Activated CD8-positive, alpha-beta memory T cell treated with anti-CD3 and anti-CD28 coated beads for 1 hour (primary cell): ENCODE results near the gene PRKCZ.
A peak's percentile ranks its signal among the peaks of the same experiment; 100 is the strongest.

Source experiments
- DNase-seq, 2 donors: peaks; one replicate each; pipeline ENCODE4 v3.0.0-alpha.2; 2020; ENCODE audit warnings: low read depth in 1 of 2; ENCODE audit errors: extremely low read depth in 1 of 2

The PRKCZ gene

DNA sequence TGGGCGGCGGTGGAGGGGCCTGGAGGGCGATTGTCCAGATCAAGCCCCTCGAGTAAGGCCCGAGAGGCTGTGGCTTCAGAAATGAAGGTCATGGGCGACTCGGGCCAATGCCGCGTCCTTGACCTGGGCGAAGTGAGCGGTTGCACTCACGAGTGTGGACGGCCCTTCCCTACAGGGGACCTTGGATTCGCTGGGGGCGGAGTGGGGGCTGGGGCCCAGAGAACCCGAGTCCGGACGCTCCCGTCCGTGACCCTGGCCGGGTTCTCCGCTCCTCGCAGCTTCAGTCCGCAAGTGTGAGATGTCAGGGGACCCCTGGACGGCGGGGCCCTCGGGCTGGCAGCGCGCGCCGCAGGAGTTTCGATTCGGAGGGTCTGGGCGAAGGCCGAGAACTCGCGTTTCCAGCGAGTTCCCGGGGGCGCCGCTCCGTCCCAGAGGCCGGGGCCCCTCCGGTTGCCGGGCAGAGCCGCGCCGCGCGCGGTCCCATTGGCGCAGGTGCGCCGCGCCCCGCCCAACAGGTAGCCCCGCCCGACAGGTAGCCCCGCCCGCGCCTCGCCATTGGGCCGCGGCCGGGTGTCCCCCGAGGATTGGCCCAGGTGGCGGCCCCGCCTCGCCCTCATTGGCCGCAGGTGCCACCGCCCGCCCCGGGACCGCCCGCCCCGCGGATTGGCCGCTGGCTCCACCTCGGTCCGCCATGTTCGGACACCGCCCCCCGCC is at the start of gene PRKCZ:
Gene PRKCZ (plus strand): TSS at position 694 of the 714 bp plus-strand sequence. CDS start 220 bp downstream, outside the sequence.
- peak; percentile 80 to 94 for DNase-seq

DNA sequence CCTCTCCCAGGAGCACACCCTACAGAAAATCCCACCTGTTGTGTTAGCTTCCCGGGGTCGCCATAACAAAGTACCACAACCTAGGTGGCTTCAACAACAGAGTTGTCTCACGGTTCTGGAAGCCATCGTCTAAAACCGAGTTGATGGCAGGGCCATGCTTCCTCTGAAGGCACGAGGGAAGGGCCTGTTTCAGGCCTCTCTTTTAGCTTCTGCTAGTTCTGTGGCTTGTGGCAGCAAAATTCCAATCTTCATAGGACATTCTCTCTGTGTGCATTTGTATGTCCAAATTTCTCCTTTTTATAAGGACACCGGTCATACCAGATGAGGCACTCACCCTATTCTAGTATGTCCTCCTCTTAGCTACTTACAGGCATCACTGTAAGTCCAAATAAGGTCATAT is 49.8 kb upstream of the PRKCZ start:
- no peak for DNase-seq

DNA sequence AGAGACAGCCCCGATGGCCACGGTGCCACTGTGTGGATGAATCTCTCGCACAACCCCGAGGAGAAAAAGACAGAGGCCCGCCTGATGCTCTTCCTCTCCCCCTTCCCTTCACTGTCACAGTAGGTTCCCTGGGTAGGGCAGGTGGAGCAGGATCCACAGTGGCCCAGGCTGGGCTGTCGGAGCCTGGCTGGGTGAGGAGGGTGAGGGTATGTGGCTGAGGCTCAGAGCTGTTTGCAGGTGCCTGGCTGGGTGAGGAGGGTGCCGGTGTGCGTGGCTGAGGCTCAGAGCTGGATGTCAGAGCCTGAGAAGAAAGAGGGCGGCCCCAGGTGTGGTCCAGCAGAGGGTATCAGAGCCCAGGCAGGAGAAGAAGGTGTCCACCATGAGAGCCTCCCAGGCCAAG is 49.4 kb upstream of the PRKCZ start:
- DNase-seq = no peak

DNA sequence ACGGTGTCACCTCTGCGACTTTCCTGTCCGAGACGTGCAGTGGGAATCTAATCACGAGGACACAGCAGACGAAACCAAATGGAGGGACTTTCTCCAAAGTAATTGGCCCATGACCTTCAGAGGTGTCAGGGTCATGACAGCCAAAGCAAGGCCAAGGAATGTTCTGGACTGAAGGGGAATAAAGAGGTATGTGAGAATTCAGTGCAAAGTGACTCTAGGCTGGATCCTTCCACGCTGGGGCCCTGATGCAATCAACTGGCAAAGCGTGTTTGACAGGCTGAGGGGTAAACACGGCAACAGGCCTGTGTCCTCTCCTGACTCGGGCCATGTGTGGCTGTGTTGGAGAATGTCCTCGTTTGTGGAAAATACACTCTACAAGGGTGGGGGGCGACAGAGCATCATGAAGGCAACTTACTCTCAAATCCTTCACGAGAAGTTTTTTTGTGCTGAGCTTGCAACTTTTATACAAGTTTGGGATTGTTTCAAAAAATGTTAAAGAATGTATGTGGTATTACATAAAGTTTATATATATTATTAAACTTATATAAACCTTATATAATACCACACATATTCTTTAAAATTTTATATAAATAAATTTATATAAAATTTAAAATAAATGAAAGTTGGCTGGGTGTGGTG is 48.3 kb upstream of the PRKCZ start:
- DNase-seq = no peak

DNA sequence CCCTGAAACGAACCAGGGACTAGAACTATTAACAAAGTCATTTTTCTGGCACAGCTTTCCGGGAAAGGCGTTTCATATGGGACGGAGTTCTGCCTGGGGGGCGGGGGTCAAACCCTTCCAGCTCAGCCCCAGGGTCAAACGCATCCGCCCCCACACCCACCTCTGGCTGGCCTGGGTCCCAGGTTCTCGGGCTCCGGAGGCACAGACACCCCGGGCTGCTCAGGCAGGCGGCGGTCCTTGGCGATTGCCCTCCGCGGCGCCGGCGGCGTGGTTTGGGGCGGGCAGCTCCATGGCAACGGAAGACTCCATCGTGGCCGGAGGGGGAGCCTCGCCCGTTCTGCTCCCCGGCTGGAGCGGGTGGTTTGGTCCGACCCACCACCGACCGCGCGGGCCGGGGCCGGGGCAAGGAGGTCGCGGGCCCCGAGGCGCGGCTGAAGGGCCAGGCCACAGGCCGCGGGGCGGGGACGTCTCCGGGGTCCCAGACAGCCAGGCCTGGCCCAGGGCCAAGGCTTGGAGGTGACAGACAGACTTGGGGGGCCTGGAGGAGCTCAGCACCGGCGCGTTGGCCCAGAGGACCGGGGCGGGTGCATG is 46.6 kb upstream of the PRKCZ start, which contains the start of gene CFAP74:
Gene CFAP74 (minus strand): TSS at position 246 of the 591 bp plus-strand sequence. CDS start 12,830 bp downstream, outside the sequence.
- DNase-seq = no peak

DNA sequence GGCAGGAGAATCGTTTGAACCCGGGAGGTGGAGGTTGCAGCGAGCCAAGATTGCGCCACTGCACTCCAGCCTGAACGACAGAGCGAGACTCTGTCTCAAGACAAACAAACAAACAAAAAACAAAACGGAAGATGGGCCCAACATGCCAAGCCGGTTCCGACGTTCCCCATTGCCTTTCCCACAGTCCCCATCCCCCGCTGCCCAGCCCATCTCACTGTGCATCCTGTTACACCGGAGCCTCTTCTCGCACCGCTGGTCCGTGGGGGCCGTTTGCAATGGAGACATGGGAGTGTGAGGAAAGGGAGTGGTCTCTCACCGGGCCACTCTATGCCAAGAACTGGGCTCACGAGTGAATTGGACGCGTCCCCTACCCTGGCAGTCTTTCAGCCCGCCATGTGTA is 45.4 kb upstream of the PRKCZ start:
- DNase-seq = no peak

DNA sequence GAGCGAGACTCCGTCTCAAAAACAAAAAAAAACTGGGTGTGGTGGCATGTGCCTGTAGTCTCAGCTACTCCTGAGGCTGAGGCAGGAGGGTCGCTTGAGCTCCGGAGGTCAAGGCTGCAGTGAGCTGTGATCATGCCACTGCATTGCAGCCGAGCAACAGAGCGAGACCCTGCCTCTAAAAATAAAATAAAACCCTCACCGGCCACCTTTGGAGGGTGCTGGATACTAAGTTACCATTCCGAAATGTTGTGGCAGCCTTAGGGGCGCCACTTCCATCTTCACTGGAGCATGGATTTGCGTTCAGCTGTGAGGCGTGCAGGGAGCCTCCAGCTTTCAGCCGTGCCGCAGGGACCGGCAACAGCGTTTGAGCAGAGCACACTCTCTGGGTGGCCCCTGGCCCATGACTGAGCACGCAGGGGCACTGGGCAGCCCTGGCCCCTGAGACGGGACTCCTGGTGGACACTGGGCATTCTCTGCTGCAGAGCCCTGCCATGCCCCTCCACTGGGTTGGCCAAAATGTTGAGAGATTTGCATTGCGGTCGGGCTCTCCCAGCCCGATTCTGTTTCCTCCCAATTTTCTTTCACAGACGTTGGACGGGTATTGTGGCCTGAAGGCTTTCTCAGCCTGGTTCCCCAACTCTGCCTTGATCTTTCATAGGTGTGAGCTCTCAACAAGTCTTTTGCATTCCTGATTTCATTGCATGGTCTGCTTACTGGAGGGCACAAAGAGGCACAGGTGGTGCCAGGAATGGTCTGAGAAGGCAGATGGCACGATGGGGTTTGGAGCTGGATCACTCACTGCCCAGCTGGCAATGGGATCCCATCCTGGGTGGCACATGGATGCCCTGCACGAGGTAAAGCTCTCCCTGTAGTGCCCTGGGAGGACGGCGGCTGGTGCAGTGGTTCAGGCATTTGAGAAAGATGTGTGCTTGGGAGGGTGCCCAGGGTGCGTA is 40.8 kb upstream of the PRKCZ start:
- no peak for DNase-seq

DNA sequence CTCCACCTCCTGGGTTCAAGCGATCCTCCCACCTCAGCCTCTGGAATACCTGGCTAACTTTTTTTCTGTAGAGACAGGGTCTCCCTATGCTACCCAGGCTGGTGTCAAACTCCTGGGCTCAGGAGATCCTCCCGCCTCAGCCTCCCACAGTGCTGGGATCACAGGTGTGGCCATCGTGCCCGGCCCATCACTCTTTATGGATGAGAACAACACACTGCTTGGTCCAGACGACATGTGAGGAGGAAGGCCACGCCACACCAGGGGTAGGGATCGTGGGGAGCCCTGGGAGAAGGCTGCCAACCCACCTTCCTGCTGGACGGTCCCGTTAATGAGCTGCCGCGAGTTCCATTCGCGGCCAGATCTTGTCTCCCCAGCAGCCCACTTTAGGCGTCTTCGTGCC is 36.0 kb upstream of the PRKCZ start:
- DNase-seq = no peak

DNA sequence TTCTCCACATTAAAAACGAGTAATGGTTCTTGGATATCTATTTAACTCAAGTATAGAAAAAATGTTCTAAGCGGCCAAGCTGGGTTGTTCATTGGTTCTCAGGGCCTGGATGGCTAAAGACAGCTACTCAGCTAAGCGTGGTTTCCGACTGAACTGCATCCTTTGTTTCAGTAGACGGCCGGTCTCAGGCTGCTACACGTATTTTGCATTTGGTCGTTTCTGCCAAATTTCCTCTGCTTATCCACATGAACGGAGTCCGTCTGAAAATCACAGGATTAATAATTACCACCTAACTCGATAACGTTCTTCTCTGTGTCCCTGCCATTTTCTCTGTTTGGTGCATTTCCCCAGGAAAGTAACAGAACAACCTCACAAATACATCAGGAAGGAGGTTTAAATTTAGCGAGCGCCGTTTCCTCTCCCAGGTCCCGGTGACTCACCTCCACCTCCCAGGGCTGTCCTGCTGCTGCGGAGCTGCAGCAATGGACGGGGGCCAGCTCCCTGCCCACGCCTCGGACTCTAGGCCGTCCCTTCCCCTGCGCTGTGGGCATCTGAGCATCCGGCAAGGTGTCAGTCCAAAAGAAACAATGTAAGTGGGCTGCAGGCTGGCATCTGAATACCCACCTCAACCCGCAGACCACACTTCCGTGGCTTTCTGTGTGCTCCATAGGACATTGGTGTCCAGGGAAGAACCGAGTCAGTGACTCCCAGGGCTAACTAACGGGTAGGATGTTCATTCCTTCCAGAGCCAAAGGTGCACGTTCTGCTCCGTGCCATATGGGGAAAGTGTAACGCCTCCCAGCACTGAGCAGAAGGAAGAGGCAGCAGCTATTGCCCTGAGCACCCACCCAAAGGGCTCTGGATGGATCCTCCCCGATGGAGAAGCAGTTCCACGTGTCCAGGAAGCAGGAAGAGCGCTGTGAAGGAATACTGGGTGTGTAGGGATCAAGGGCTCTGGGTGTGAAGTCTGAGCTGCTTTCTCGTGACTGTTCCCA is 35.2 kb upstream of the PRKCZ start:
- no peak for DNase-seq

DNA sequence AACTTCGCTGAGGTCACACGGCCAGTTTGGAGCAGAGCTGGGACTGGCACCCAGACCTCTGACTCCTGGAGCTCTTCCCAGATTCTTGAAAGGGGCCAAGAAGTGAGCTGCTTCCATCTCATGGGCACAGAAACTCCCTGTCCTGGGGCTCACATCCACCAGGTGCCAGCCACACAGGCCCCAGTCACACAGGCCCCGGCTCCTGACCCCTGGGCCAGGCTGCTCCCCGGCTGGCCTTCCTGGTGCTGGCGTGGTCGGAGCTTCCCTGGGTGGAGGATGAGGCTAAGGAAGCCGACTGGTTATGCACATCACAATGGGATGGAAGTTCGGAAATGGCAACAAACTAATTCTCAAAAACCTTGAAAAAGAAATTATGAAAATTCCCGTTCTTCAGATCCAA is 34.1 kb upstream of the PRKCZ start:
- no peak for DNase-seq

DNA sequence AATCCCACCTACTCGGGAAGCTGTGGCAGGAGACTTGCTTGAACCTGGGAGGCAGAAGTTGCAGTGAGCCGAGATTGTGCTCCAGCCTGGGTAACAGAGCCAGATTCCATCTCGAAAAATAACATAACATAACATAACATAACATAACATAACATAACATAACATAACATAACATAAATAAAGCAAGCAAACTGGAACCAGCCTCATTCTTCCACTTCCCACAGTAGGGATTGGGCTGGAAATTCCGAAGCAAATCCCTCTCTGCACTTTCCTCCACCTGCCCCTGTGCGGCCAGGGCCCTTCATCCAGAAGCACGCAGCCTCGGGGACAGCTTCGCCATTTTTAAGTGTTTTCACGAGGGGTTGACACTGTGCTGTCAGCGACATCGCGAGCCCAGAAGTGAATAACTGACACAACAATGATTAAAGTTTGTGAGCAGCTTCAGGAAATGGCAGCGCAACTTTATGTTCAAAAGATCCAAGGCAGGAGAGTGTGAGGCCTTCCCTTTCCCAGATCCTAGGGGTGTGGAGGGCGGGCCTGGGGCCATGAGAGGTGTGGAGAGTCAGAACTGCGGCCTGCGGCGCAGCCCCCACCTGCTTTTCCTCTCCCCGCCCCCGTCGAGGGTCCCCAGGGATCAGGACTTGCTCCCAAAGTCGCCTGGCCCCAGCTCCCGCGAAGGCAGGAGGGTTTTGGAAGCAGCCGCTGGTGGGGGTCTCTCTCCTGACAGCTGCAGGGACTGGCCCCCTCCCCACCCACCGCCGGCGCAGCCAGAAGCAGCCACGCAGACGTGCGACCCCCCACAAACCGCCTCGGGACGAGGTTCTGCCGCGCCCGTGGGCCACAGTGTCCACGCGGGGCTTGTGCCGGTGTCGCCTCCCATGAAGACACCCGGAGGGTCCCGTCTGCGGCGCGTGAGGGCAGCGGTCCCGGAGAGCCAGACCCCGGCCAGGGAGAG is 31.7 kb upstream of the PRKCZ start:
- DNase-seq = no peak

DNA sequence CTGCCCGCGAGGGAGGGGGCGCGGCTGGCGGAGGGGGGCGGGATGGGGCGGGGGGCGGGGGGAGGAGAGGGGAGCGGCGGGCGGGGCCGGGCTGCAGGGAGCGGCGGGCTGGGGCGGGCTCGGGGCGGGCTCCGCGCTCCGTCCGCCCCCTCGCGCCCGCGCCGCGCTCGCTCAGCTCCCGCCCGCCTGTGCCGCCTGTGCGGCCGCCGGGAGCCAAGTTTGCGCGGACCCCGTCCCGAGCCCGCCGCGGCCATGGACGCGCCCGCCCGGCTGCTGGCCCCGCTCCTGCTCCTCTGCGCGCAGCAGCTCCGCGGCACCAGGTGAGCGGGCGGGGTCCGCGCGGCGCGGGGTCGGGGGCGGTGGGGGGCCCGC is 31.1 kb upstream of the PRKCZ start, which contains the start of gene GABRD:
Gene GABRD (plus strand): TSS at position 174 of the 372 bp plus-strand sequence. CDS start 79 bp downstream, at position 253.
- DNase-seq = no peak

DNA sequence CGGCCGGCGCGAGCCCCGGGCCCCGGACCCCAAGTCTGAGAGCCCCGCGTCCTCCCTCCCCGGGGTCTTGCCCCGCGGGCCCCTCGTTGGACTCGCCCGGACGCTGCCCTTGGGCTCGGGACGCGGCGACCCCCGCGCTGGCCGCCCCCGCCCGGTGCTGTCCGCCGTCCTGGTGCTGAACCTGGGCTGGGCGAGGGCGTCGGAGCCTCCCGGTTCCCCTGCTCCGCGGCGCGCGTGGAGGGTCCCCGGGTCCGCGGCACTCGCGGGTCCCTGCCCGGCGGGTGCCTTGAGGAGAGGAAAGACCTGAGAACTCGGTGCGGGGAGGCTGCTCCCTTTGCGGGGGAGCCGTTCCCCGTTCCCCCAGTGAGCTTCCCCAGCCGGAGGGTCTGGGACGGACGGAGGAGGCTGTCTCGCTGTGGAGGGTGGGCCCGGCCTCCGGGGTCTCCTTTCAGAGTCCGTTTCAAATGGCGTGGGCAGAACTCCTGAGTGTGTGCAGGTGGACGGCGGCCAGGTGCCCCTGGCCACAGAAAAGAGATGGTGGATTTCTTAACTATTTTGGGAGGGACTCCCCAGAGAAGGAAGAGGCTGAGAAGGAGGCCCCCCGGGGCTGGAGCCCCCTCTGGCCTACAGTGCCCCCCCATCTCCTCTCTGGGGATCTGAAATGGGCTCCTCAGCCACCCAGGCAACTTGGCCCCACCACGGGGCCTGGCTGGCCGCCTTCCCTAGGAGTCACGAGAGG is 30.5 kb upstream of the PRKCZ start:
- no peak for DNase-seq

DNA sequence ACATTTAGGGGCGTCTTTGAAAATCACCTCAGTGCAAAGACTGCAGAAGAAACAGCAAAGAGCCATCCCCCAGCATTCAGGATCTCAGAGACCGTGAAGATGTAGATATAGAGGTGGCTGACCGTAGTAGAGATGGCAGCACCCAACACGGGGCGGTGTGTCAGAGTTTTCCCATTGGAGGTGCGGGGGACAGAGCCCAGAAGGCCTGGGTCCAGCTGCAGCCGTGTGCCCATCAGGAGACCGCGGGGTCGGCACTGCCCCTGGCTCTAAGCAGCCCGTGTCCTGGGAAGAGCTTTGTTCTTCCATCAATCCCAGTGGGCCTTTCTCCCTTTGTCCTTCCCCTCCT is 29.9 kb upstream of the PRKCZ start:
- no peak for DNase-seq

DNA sequence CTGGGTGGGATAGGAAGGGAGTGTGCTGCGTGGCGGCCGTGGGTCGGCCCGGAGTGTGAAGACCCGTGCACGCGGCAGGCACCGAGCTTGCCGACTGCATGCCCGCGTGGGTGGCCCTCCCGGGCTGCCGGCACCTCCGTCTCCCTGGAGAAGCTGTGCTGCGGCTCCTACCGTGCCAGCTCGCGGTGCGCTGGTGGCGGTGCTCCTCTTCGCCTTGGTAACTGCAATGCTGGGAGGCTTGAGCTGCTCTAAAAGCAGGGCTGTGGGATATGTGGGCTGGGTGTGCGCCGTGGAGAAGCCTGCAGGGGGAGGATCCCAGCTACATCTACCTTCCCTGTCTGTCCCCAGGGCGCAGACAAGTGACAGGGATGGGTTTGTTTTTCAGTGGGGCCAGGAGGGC is 28.7 kb upstream of the PRKCZ start:
- no peak for DNase-seq

DNA sequence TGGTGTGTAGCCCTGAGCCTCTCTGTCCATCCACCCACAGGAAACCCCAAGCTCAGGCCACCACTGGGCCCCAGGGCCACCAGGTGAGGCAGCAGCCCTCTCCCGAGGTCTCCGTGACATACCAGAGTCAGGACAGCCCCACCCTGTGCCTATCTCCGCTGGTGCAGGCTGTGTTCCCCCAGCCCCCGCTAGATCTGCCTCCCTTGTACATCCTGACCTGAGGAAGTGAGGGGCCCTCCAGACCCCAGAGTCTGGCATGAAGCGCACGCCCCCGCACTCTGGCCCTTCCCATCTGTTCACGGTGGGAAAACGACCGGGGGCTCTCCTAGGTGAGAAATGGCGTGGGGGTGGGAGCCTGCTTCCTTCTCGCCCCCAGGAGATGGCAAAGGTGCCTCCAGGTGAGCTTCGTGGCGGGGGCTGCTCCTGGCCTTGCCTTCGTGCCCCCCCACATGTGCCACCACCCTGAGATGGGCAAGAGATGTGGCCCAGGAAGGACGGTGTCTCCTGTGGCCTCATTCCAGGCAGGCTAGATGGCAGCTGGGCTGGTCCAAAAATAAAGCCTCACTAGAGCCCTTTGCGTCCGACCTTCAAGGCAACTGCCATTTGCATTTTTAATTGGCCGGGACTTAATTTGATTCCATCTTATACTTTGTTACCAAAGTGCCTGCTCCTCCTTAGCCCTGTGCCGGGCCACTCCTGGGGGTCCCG is 28.0 kb upstream of the PRKCZ start:
- DNase-seq = no peak

DNA sequence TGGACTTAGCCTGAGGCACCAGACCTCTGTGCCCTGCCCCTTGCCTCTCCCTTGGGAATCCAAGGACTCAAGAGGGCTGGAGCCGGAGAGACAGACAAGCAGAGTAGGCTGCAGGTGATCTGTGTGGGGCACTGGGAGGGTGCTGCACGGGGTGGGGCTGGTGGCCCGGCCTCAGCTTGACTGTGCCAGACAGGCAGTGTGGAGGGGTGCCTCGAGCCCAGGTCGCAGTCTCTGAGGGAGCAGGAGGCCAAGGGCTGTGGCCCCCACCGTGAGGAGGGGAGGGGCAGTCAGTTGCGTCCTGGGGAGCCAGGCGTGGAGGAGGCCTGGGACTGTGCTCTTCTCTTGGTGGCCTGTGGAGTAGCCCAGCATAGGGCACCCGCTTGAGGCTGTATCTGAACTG is 27.0 kb upstream of the PRKCZ start:
- no peak for DNase-seq
